HG03521 (cell line): ENCODE data around the gene ALDH1A2.
"Not testable (repeated sequence)": the region's sequence is repeated elsewhere in the genome, so short reads cannot be mapped to it uniquely, and the experiment has no call there.

Source experiments
- ATAC-seq: cut with Tn5 transposase; IDR thresholded peaks from one replicate; pipeline ENCODE4 v1.9.1; 2021; ENCODE audit warnings: mild to moderate bottlenecking, moderate library complexity; ENCODE audit not compliant: unreplicated experiment

Gene ALDH1A2

DNA sequence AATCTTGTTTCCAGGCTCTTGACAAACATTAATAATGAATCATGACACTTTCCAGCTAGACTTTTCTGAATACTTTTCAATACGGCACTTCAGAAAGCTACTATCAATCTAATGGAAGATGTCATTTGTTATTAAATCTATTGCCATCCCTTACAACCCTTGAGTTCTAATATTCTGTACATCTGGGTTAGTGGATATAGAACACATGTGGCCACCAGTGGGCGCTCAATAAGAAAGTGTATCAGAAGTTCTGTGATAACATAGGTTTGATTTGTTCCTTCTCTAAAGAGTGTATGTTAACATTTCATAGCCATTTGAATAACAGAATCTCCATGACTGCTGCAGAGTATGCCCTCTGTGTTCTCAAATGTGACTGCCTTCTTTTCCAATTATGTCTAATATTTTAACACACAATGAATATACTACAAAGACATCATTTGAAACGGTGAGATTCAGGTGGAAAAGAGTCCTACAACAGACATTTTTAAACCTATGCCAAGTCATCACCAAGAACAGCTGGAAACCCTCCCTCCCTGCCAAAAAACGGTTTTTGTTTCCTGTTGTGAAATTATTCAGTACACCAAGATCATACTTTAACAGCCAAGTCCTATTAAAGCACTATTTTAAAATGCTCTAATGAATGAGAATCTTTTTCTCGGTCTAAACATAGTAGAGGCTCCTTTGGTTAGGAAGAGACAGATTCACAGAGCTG is 22.2 kb downstream of the ALDH1A2 start:
- no peak for ATAC-seq

DNA sequence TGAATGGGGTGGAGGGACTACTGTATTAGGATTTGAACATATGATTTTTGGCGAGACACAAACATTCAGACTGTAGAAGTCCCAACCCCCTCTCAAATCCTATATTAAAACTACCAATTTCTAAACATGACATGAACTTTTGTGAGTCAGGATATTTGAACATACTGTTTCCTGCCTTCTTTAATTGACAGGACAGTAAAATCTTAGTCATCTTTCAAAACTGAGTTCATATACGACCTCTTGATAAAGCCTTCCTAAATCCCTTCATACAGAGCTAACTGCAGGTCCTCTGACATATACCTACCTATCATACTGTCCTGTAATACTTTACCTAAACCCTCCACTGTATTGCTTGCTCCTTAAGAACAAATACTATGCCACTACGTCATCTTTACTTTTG is 23.5 kb downstream of the ALDH1A2 start:
- no peak for ATAC-seq

DNA sequence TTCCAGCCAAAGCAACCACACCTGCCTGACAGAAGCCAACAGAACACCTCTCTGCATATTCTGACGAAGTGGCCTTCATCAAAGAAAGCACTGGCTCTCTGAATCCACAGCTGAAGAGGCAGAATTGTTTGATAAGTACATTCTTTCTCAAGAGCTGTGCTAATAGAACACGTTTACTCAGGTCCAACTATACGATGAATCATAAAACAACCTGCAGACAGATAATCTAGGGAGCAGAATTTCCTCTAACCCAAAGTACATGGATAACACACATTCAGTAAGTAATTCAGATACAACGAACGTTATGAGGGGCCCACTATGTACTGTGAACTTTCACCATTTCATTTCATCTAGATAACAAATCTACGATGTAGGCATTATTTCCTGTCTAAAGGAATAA is 25.4 kb downstream of the ALDH1A2 start:
- ATAC-seq = no peak

DNA sequence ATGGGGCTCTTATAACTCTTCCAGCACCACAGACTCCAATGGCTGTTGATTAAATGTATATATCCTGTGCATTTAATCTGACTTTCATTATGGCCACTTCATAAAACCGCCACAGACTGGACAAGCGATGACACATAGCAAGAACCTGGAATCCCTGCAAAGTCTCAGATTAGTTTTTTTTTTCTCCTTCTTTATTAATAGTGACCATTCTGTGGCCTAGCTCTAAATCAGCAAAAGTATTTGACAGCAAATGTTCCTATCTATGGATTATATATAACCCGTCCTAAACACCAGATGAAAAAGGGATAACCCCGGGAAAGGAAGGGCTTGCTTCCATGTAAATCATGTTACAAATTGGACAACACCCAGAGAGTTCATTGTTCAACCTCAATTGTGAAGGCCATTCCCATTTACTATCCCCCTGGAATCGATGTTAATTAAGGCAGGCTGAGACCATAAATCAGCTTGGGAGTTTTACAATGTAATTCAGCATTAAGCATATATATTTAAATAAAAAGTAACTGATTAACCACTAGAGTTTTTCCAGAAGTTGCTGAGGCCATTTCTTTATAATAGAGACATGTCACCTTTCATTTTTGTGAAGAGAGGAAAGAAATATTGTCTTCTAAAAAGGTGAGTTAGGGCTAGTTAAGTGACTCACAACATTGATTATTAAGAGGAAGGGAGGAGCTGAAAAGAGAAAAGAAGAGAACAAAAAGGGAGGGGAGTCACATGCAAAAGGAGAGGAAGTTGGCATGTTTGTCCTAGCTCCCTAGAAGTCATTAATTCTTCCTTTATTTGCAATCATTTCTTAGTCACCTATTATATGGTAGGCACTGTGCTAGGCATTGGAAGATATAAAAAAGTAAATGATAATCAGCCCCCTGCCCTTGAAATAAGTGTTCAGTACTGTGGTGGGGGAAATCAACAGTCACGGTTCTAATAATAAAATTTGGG is 26.2 kb downstream of the ALDH1A2 start:
- no peak for ATAC-seq

DNA sequence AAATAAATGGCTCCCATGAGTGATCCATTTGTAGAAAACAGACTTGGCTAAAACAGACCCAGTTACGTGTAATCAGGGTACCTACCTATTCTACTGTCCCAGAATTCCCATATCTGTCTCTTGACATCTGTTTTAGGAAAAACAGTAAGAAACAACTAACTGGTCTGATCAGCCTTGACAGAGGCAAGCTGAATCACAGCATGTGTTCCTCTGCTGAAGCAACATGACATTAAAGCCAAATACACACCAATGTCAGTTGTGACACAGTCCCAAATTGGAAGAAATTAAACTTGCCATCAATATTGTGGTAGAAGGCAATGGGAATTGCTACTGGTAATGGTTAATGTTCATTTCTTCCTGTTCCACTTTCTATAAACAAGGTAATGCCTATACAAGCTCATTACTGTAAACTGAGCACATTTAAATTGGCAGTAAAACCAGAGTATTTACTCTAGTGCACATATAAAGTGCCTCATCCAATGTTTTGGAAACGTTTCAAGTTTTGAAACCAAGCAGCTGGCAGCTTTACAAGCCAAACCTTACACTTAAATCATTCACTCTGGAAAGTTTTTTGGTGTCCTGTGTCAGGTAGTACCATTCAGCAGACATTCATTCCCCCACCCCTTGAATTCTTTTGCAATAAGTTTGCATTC is 27.0 kb downstream of the ALDH1A2 start:
- ATAC-seq = no peak

DNA sequence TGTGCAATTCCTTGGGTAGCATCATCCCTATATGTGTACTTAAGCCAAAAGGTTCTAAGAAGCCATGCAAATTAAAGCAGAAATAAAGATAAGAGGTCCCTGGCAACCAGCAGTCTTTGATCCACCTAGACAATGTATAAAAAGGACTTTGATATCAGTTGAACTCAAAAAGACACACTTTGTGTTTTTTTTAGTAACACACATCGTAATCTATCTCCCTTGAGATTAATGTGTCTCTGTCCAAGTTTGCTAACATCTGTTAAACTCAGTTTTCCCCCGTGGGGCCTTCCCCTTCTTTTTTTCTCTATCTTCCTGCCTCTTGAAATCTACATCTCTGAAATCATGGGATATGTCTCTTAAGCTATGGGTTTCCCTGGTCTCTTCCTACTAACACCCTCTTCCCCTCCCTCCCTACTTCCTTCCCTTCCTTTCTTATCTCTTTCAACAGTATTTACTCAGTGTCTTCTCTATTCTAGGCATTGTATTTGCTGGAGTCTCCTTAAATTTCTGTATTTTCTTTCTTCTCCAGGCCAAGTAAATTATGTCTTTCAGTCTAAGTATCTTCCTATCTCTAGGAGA is 27.7 kb downstream of the ALDH1A2 start:
- no peak for ATAC-seq

DNA sequence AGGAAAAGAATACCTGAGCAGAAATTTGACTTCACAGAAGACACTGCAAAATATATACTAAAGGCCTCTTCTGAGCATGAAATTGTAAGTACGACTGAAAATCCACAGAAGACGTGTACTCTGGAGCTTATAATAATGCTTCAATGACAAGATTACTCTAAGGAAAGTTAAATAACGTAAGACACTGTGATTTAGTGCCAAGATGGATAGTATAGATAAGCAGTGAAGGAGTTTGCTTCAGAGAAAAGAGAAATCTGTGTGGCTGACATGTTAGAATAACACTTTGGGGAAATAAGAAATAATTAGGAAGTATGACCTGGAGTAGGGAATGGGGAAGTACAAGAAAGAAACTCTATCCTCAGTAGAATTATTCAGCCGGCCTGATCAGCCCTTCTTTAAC is 28.9 kb downstream of the ALDH1A2 start:
- ATAC-seq = no peak

DNA sequence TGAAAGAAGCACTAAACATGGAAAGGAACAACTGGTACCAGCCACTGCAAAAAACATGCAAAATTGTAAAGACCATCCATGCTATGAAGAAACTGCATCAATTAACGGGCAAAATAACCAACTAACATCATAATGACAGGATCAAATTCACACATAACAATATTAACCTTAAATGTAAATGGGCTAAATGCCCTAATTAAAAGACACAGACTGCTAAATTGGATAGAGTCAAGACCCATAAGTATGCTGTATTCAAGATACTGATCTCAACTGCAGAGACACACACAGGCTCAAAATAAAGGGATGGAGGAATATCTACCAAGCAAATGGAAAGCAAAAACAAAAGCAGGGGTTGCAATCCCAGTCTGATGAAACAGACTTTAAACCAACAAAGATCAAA is 37.1 kb downstream of the ALDH1A2 start:
- ATAC-seq = not testable (repeated sequence)

DNA sequence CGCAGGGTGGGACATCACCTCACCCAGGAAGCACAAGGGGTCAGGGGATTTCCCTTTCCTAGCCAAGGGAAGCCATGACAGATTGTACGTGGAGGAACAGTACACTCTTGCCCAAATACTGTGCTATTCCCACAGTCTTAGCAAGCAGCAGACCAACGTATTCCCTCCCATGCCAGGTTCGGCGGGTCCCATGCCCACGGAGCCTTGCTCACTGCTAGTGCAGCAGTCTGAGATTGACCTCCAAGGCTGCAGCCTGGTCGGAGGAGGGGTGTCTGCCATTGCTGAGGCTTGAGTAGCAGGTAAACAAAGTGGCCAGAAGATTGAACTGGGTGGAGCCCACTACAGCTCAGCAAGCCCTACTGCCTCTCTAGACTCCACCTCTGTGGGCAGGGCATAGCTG is 39.0 kb downstream of the ALDH1A2 start:
- no peak for ATAC-seq

DNA sequence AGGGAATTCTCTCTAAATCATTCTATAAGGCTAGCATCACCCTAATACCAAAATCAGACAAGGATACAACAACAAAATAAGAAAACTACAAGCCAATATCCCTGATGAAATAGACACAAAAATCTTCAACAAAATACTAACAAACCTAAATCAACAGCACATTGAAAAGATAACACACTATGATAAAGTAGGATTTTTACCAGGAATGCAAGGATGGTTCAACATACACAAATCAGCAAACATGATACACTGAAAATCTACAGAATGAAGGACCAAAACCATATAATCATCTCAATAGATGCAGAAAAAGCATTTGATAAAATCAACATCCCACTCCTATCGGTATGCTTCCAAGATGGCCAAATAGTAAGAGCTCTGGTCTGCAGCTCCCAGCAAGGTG is 39.5 kb downstream of the ALDH1A2 start:
- no peak for ATAC-seq

DNA sequence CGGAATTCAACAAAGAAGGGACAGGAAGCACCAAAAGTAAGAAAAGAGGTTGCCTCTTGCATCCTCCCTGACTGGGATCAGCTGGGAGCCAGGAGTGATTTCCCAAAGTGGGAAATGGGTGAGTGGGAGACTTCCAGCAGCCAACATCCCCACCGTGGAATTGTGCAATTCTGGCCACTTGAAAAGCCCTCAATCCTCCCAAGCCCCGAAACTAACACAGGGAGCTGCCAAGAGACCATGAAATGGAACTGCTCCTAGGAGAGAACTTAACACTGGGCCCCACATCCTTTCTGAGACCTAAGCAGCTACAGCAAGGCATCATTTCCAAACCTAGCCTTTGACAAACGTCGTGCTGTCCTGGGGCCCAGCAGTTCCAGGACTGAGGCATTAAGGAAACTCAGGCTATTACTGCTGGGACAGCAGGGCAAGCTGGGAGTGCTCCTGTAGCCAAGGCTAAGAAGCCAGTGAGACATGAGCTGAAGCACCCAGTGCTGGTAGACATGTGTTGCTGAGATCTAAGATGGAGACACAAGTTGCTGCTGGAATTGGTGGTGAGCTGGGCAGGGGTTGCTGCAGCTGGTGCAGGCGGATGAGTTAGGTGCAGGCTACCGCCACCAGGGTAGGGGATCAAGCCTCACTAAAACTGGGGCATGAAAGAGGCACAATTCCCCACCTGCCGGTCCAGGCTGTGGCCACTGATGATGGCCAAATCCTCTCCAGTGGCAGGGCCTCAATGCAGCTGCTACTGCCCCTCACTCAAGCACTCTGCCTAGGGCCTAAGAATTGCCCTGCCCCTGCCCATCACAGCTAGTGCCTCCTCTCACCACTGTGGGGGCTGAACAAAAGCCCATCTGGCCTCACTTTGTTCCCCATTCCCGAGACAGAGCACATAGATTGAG is 43.9 kb downstream of the ALDH1A2 start:
- ATAC-seq = no peak

DNA sequence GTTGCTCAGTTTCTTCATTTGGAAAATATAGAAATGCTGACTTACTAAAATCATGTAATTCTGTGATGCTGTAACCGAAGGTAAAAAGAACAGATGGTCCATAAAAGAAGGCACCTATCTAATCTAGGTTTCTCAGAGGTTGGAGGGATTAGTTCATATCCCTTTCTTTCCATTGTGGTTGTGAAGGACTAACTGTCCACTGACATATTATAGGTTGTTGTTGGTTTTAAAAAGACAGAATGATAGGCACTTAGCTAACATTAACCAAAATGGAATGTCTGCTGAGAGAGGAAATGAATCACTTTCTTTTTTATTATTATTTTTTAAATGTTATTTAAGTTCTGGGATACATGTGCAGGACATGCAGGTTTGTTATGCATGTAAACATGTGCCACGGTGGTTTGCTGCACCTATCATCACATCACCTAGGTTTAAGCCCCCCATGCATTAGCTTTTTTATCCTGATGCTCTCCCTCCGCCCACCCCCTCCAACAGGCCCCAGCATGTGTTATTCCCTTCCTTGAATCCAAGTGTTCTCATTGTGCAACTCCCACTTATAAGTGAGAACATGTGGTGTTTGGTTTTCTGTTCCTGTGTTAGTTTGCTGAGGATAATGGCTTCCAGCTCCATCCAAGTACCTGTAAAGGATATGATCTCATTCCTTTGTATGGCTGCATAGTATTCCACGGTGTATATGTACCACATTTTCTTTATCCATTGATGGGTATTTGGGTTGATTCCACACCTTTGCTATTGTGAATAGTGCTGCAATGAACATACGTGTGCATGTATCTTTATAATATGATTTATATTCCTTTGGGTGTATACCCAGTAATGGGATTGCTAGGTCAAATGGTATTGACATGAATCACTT is 45.8 kb downstream of the ALDH1A2 start:
- ATAC-seq = no peak

DNA sequence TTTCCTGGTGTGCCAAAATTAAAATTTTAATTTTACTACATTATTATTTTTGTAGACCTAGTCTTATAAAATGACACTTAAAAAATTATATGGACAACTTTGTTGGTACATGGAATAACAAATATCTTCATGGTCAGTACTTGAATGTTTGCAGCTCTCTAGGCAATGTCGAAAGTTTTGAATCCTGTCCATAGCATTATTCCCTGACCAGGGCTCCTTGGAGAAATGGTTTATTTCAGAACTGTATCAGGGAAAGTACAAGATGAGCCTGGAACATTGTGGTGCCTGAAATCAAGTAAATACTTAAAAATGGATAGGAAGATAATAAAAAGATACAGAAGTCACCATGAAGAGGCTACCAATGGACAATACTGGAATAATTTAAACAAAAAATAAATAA is 47.6 kb downstream of the ALDH1A2 start:
- ATAC-seq = no peak

DNA sequence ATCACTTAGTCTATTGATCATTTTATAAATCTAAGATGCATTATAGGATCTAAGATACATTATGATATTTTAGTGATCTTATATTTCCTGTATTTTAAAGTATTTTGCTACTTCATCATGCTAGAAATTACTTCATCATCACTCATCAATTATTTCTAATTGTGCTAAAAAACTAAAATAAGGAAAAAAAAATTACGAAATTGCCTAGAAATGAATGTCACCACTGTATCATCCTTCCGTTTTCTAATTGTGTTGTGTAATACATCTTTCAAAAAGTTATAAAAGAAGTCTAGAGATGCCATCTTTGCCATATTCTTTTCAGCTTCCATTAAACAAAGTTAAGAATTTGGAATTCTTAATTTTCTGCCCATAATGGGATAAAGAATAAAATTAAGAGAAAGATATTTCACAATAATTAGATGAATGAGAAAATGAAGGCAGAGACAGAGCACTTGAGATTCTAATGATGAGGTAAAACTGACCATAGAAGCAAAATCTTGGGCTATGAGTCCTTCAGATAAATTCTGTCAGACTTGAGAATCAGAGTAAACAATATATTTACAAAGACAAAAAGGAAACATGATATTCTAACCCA is 48.8 kb downstream of the ALDH1A2 start:
- ATAC-seq = no peak

DNA sequence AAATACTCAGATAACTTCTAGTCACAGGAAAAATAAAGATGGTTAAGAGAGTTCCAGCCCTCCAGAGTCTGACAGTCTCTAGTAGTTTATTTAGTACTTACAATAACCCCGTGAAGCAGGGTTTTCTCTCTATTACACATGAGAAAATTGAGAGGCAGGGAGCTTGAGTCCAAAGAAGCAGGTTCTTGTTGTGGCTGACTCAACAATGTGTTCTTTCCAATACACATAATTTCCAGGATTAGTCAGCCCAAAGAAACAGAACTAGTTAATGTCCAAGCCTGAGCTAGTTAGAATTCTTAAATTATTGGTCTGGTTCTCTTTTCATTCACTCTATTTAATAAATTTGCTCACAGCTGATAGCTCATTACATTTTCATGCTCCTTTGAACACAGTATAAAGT is 49.9 kb downstream of the ALDH1A2 start:
- no peak for ATAC-seq

DNA sequence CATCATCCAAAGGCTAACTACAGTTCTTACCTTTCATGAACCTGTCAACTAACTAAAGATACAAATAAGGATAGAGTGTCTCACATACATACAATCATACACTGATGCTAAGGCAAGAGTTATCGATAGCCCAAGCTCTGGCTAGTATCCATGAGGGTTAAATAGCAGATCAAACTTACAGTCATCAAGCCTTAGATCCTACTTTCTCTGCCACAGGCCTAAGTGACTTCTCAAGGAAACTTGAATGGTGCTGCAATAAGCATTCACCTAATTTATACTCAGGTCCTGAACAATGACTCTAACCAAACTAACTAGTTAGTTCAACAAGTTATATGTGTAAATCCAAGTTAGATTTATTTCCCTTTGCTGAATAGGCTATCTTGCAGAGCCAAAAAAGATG is 51.0 kb downstream of the ALDH1A2 start:
- ATAC-seq = no peak

DNA sequence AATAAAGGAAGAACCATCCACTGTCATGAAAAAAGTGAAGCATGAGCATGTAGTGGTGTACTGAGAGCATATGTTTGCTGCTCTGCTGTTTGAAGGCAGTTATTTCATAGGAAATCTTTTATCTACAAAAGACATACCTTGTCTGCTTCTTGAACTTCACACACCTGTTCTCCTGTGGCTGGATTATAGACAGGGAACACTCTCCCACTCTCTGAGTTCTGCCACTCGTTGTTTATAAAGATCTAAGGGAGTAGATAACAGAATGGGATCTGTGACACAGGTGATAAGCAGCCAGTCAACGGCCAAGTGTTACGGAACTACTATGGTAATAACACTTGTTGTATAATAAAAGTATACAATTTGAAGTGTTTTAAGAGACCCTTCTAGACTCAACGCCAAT is 51.5 kb downstream of the ALDH1A2 start:
- ATAC-seq = no peak

DNA sequence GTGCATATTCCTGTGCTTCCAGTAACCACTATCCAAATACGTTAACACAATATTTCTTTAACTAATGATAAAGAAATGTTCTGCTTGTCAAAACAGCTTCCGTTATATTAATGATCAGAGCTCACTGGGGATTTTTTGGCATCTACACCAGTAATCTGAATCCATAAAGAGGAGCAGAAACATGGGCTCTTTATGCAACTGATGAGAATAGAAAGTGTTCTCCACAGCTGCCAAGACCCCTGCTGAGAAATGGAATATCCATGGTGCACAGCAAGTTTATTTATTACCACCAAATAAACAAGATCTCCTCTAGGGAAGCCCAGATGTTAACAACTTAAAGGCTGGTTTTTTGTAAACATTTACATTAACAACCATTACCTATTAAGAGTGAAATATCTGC is 54.5 kb downstream of the ALDH1A2 start:
- no peak for ATAC-seq

DNA sequence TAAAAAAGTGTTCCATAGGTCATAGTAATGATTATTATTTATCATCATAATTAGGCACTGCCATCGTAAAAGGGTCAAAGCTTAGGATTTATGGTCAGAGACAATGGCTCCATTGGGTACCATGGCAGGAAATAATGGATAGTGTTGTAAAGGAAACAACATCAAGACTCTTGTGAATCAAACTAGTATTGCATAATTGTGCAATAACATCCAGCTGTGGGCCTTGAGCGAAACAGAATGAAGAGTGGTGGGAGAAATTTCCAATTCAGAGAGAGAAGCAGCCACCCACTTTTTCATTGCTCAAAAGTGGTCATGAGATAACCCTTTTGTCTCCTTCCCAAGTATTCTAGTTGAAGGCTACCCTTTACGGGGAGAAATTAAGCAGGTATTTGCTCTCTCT is 61.7 kb downstream of the ALDH1A2 start:
- ATAC-seq = no peak
